ENCODE results near the gene SMIM44.

Gene SMIM44

DNA sequence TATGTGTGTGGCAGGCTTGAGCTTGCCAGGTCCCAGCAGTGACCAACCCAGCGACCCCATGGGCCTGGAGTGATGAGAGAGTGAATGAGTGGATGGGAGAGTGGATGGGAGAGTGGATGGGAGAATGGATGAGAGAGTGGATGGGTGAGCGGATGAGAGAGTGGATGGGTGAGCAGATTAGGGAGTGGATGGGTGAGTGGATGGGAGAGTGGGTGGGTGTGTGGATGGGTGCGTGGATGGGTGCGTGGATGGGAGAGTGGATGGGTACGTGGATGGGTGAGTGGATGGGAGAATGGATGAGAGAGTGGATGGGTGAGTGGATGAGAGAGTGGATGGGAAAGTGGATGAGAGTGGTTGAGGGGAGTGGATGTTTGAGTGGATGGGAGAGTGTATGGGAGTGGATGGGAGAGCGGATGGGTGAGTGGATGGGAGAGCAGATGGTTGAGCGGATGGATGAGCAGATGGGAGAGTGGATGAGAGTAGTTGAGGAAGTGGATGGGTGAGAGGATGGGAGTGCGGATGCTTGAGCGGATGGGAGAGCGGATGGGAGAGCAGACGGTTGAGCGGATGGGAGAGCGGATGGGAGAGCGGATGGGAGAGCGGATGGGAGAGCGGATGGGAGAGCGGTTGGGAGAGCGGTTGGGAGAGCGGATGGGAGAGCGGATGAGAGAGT lies 45.4 kb upstream of the SMIM44 start:
- no peaks in the 10 kb centered on the region for H3K4me1 ChIP-seq
- H3K27ac ChIP-seq: no peak overlapping the region
- DNase-seq: no peak
- intact Hi-C loops (cut with DNase I; ENCODE audit: low total_unique reads): no loop called here
- H3K4me3 ChIP-seq: no peak overlapping the region
- no peaks in the 10 kb centered on the region for H3K27me3 ChIP-seq
- TF ChIP-seq, protein P1, sequence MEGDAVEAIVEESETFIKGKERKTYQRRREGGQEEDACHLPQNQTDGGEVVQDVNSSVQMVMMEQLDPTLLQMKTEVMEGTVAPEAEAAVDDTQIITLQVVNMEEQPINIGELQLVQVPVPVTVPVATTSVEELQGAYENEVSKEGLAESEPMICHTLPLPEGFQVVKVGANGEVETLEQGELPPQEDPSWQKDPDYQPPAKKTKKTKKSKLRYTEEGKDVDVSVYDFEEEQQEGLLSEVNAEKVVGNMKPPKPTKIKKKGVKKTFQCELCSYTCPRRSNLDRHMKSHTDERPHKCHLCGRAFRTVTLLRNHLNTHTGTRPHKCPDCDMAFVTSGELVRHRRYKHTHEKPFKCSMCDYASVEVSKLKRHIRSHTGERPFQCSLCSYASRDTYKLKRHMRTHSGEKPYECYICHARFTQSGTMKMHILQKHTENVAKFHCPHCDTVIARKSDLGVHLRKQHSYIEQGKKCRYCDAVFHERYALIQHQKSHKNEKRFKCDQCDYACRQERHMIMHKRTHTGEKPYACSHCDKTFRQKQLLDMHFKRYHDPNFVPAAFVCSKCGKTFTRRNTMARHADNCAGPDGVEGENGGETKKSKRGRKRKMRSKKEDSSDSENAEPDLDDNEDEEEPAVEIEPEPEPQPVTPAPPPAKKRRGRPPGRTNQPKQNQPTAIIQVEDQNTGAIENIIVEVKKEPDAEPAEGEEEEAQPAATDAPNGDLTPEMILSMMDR (IDR thresholded peaks at IDR 0.05): no peak
- peaks cover 58 to 80% (median 78%) of the 10 kb centered on the region in 3 donors for H3K36me3 ChIP-seq
- no peaks in the 10 kb centered on the region for H3K9me3 ChIP-seq

DNA sequence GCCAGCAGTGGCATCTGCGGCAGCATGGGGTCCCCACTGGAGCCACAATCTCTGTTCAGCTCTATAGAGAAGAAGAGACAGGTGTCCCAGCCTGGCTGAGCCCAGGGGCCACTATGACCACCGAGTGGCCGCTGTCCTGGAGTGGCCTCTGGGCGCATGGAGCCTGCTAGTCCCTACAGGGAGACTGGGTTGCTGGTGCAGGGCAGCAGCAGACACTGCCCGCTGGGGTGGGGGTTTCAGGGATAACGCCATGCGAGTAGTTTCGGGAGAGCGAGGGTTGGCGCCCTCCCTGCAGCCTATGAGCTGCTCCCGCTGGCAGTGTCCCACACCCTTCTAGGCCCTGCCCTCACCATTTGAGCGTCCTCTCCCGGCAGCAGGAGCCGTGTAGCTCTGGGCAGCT lies 44.8 kb upstream of the SMIM44 start:
- TF ChIP-seq, protein P1 (IDR thresholded peaks at IDR 0.05): no peak
- DNase-seq: no peak
- Histone ChIP-seq H3K4me1 (no peaks in the 10 kb centered on the region), H3K9me3 (no peaks in the 10 kb centered on the region), H3K27me3 (no peaks in the 10 kb centered on the region), H3K36me3 (peaks cover 58 to 80% (median 78%) of the 10 kb centered on the region in 3 donors), H3K27ac (no peak overlapping the region), H3K4me3 (no peak overlapping the region)
- intact Hi-C loops (cut with DNase I; ENCODE audit: low total_unique reads): no loop called here

DNA sequence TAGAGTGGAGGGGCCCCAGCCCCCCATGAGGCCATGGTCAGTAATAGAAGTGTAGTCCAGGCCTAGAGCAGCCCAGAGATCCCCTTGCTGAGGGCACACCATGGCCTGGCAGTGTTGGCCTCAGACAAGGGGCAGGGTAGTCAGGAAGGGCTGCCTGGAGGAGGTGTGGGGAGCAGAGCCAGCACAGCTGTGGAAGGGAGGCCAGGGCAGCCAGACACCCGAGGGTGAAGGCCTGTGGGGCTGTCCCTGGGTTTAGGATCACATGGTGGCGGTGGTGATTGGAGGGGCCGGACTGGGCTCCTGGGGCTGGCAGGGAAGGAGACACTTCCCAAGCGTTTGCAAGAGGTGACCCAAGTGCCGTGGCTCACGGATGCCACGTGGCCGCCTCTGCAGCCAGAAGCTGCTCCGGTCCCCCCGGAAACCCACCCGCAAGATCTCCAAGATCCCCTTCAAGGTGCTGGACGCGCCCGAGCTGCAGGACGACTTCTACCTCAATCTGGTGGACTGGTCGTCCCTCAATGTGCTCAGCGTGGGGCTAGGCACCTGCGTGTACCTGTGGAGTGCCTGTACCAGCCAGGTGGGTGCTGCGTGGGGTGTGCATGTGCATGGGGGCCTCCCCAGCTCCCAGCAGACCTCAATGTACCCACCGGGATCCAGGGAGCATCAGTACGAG lies 44.1 kb upstream of the SMIM44 start:
- Histone ChIP-seq H3K36me3 (peaks cover 53 to 80% (median 77%) of the 10 kb centered on the region in 3 donors), H3K9me3 (no peaks in the 10 kb centered on the region), H3K27me3 (no peaks in the 10 kb centered on the region), H3K4me3 (no peak overlapping the region), H3K4me1 (no peaks in the 10 kb centered on the region), H3K27ac (no peak overlapping the region)
- intact Hi-C loops (cut with DNase I; ENCODE audit: low total_unique reads): no loop called here
- TF ChIP-seq, protein P1 (IDR thresholded peaks at IDR 0.05): no peak
- DNase-seq: no peak

DNA sequence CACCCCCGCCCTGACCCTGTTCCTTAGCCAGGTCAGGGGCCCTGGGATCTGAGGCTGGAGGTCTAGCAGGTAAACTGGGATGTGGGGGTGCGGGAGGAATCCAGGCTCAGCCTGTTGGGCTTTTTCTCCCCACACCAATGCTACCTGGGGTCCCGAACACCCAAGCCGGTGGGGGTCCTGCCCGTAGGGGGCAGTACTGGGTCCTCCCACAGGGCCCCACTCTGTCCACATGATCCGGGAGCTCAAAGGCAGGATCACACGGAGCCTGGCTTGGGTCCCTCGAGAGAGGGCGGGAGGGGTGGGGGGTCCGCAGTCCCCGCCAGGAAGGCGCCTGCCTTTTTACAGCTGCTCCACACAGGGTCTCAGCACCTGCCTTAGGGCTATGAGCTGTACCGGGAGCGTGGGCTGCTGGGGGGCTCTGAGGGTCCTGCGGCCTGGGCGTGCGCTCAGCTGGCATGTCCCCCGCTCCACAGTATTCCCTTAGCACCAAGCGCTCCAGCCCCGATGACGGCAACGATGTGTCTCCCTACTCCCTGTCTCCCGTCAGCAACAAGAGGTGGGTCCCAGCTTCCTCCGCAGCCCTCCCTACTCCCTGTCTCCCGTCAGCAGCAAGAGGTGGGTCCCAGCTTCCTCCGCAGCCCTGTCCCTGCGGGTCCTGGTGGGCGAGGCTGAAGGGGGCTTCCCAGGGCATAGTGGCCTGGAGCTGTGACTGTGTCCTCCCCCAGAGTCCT lies 43.4 kb upstream of the SMIM44 start:
- no peaks in the 10 kb centered on the region for H3K9me3 ChIP-seq

DNA sequence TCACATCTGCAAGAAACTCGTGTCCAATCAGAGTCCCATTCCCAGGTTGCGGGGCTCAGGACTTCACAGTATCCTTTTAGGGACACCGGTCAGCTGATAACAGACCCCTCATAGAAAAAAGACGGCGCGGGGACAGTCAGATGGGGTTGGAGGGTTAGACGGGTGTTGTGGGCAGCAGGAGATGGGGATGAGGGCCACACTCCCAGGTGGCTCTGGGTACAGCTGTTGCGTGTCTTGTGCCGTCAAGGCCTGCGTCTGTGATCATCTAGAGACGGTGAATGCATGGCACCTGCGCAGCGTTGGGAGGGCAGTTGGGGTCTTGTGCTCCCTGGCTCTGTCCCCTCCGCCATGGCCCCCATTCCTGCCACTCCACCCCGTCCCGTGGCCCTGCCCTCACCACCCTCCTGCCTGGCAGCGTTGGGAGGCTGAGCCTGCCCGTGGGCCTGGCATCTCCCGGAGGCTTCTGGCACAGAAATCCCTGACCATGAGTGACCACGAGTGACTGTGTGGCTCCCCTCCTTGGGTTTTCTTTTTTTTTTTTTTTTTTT lies 41.7 kb upstream of the SMIM44 start:
- Histone ChIP-seq H3K27me3 (no peaks in the 10 kb centered on the region), H3K36me3 (peaks cover 43 to 79% (median 55%) of the 10 kb centered on the region in 3 donors), H3K9me3 (no peaks in the 10 kb centered on the region), H3K27ac (no peak overlapping the region), H3K4me1 (peaks cover 0 to 7% (median 0%) of the 10 kb centered on the region in 4 donors), H3K4me3 (no peak overlapping the region)
- TF ChIP-seq, protein P1 (IDR thresholded peaks at IDR 0.05): no peak
- no peak for DNase-seq
- intact Hi-C loops (cut with DNase I; ENCODE audit: low total_unique reads): no loop called here

More for the DNA sequence above, 43.4 kb upstream of the SMIM44 start:
- DNase-seq: no peak
- peaks cover 46 to 80% (median 70%) of the 10 kb centered on the region in 3 donors for H3K36me3 ChIP-seq
- H3K27me3 ChIP-seq: no peaks in the 10 kb centered on the region
- TF ChIP-seq, protein P1 (IDR thresholded peaks at IDR 0.05): no peak
- no peak overlapping the region for H3K27ac ChIP-seq
- intact Hi-C loops (cut with DNase I; ENCODE audit: low total_unique reads): no loop called here
- no peaks in the 10 kb centered on the region for H3K4me1 ChIP-seq
- H3K4me3 ChIP-seq: no peak overlapping the region

Data from tibial artery (tissue), 4 donors.